Ectodermal cell (in vitro differentiated cells): Measurements from ENCODE around the gene PIK3CD. TPM values are rescaled to one million over a fixed set of nuclear protein-coding genes. Genes with fewer than 3 reads are reported as not detected.
A peak's percentile ranks its signal among the peaks of the same experiment; 100 is the strongest.

Source experiments
- H3K27ac ChIP-seq: 2 replicates; pipeline ENCODE4 v1.7.0; 2013; ENCODE audit warnings: mild to moderate bottlenecking, low read depth, low read length; ENCODE audit not compliant: insufficient read depth, poor library complexity, severe bottlenecking
- H3K27me3 ChIP-seq: 2 replicates; pipeline ENCODE4 v1.7.0; 2013; ENCODE audit warnings: mild to moderate bottlenecking, low read length; ENCODE audit not compliant: insufficient read depth, control insufficient read depth, poor library complexity, severe bottlenecking
- H3K36me3 ChIP-seq: one replicate; pipeline ENCODE4 v1.7.0; 2013; ENCODE audit warnings: low read length; ENCODE audit not compliant: control insufficient read depth, insufficient read depth
- H3K4me1 ChIP-seq: one replicate; pipeline ENCODE4 v1.7.0; 2013; ENCODE audit warnings: low read length; ENCODE audit not compliant: control insufficient read depth, insufficient read depth
- H3K4me3 ChIP-seq: 2 replicates; pipeline ENCODE4 v1.7.0; 2013; ENCODE audit warnings: low read depth, low read length, control low read depth; ENCODE audit not compliant: insufficient read depth
- H3K9me3 ChIP-seq: 2 replicates; pipeline ENCODE4 v1.7.0; 2013; ENCODE audit warnings: mild to moderate bottlenecking, low read length, moderate library complexity; ENCODE audit not compliant: control insufficient read depth
- WGBS, 2 experiments: methylation state at CpG; one replicate each; pipeline ENCODE4 v1.1.7; 2013; ENCODE audit warnings: missing lambda C conversion rate in 2 of 2; 5-methylcytosine and 5-hydroxymethylcytosine counted together
- polyA plus RNA-seq, 4 experiments: library from polyadenylated mRNA; stranded (reverse); fragments of 50-300 nt; gene quantifications; one replicate each; pipeline ENCODE4 v1.2.3, GENCODE V29; 2013

The PIK3CD gene
- polyA plus RNA-seq (2013, experiment 1 of 4): 5.2 TPM
- polyA plus RNA-seq (2013, experiment 2 of 4): 6.6 TPM
- polyA plus RNA-seq (2013, experiment 3 of 4): 5.0 TPM
- polyA plus RNA-seq (2013, experiment 4 of 4): 5.2 TPM

DNA sequence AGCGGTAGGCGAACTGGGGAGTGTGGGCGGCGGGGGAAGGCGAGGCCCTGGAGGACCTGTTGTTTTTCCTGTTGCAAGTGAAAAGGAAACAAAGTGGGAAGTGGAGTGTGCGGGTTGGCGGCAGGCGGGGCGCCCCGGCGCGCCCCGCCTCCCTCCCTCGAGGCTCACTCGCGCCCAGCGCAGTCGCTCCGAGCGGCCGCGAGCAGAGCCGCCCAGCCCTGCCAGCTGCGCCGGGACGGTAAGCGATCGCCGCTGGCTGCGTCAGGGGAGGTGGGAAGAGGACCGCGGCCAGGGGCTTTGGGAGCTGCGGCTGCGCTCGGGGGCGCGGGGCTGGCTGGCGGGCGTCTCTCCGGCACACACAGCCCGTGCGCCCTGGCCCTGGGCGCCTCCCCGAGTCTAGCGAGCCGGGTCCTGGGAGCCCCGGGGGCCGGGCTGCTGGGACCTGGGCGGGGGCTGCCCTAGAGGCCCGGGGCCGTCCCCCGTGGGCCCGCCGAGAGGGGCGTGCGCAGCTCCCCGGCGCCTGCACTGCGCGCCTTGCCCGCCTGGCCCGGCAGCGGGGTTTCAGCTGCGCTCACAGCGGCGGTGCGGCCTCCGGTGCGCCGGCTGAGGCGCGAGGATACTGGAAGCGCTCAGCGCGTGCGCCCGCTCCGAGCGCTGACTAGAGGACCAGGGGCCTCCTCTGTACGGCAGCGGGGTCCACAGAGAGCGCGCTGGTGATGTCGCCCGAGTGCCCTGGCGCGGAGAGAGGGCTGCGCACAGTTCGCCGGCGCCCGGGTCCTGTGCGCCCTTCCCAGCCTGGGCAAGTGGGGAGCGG, at the start of gene PIK3CD:
TSS of gene PIK3CD (plus strand) at position 167 of the 814 bp plus-strand sequence. CDS start 58,725 bp downstream, outside the sequence.
- Histone ChIP-seq H3K4me3 (peak within 1 kb of the TSS; percentile 46), H3K36me3 (no peaks in the 10 kb centered on the region), H3K9me3 (no peaks in the 10 kb centered on the region), H3K27ac (no peak within 1 kb of the TSS), H3K27me3 (peaks cover 51% of the 10 kb centered on the region), H3K4me1 (peaks cover 3% of the 10 kb centered on the region)
- 0% methylated on average over 94 of the region's 94 CpGs for WGBS, 2 experiments

DNA sequence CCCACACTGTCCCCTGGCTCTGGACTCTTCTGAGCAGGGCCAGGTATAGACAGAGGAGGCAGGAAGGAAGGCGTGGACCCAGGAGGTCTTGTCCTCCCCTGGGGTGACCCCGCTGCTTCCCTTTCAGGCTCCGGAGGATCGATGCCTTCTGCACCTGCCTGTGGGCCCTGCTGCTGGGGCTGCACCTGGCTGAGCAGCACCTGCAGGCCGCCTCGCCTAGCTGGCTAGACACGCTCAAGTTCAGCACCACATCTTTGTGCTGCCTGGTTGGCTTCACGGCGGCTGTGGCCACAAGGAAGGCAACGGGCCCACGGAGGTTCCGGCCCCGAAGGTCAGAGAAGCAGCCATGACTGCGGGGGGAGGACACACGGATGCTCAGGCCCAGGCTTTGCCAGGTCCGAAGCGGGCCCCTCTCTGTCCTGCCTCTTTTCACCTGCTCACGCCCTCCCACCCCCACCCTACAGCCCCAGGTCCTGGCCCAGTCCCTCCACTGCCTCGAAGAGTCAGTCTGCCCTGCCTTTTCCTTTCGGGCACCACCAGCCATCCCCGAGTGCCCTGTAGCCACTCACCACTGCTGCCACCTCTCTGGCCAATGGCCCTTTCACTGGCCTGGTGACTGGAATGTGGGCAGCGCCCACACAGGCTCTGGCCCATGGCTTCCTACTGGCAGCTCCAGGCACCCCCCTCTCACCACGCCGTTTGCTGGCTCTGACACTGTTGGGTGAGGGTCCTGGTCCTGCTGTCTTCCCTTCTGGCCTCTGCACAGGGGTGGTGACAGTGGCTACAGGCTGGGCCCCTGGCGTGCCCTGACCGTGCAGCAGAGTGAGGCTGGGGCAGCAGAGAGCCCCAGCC, 49.4 kb upstream of the PIK3CD start:
- H3K36me3 ChIP-seq: peaks cover 9% of the 10 kb centered on the region
- no peak overlapping the region for H3K4me3 ChIP-seq
- no peak overlapping the region for H3K27ac ChIP-seq
- WGBS, 2 experiments: 94 to 95% methylated on average over 26 of the region's 26 CpGs
- H3K4me1 ChIP-seq: no peaks in the 10 kb centered on the region
- no peaks in the 10 kb centered on the region for H3K27me3 ChIP-seq
- no peaks in the 10 kb centered on the region for H3K9me3 ChIP-seq

- Histone ChIP-seq H3K4me3 (no peak overlapping the region), H3K27ac (no peak overlapping the region), H3K36me3 (peaks cover 9% of the 10 kb centered on the region), H3K9me3 (no peaks in the 10 kb centered on the region), H3K27me3 (no peaks in the 10 kb centered on the region), H3K4me1 (no peaks in the 10 kb centered on the region)
- WGBS, 2 experiments: 93 to 94% methylated on average over 9 of the region's 9 CpGs
Observed at GRCh38 chr1:9602794-9603167, 48.8 kb upstream of the PIK3CD start.

DNA sequence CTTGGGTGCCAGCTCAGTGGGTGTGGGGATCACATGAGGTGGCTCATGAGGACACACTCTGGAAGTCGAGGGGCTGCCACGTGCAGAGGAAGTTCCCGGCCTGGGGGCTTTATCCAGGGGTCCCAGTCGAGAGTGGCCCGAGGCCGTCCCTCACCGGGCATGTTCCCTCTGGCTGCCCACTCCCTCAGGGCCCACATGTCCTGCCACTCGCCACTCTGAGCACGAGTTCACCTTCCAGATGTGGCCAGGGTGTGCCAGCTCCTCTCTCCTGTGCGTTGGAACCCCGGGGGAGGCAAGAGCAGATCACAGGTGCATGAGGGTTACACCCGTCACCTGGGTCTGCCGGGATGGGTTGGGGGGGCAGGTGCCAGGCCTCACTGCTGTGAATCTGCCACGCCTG, 48.2 kb upstream of the PIK3CD start:
- Histone ChIP-seq H3K27me3 (no peaks in the 10 kb centered on the region), H3K27ac (no peak overlapping the region), H3K4me3 (no peak overlapping the region), H3K9me3 (no peaks in the 10 kb centered on the region), H3K4me1 (no peaks in the 10 kb centered on the region), H3K36me3 (peaks cover 9% of the 10 kb centered on the region)
- WGBS, 2 experiments: 92 to 95% methylated on average over 14 of the region's 14 CpGs

- peaks cover 10% of the 10 kb centered on the region for H3K36me3 ChIP-seq
- H3K27ac ChIP-seq: no peak overlapping the region
- no peaks in the 10 kb centered on the region for H3K27me3 ChIP-seq
- 96% methylated on average over 42 of the region's 42 CpGs for WGBS, 2 experiments
- H3K9me3 ChIP-seq: no peaks in the 10 kb centered on the region
- no peak overlapping the region for H3K4me3 ChIP-seq
- H3K4me1 ChIP-seq: no peaks in the 10 kb centered on the region
Observed at GRCh38 chr1:9603766-9604753, 47.5 kb upstream of the PIK3CD start.

GRCh38 chr1:9604836-9605235, 46.7 kb upstream of the PIK3CD start:
- Histone ChIP-seq H3K4me1 (no peaks in the 10 kb centered on the region), H3K9me3 (no peaks in the 10 kb centered on the region), H3K4me3 (no peak overlapping the region), H3K27ac (no peak overlapping the region), H3K27me3 (no peaks in the 10 kb centered on the region), H3K36me3 (peaks cover 12% of the 10 kb centered on the region)
- WGBS, 2 experiments: 94 to 95% methylated on average over 15 of the region's 15 CpGs

DNA sequence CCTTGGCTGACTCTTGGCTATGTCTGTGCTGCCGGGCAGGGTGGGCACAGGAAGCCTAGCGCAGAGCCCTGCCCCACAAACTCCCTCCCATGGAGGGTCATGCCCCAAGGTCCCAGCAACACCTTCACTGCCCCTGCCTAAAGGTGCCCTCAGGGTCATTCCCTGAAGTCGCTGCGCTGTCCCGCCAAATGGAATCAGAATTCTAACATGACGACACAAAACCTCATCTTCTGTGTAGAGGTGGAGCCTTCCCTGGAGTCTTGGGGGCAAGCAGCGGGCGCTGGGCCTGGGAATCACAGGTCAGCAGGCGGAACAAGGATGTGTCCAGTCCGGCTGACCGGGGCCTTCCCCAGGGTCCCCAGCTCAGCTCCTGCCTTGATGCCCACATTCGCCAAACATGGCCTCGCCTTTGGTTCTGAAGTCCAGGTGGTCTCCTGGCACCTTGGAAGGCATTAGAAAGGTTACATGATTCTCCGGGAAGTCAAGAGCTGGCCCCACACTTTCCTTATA, 45.5 kb upstream of the PIK3CD start:
- H3K36me3 ChIP-seq: peaks cover 17% of the 10 kb centered on the region

DNA sequence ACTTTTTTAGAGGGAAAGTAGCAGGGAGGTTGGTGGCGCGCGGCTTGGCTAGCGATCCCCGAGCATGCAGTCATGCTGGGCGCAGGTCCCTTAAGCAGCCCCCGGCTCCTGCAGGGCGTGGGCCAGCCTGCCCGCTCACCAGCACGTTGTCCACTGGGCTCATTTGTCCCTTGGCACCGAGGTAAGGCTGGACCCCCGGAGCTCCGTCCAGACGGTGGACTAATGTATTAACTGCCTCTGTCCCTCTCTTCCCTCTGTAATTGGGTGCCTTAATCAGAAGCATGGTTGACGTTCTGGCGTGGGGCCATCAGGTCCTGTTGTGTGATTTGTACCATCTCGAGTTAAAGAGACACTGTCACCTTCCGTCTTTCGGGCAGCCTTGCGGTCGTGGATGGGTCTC, 45.1 kb upstream of the PIK3CD start:
- Histone ChIP-seq H3K4me1 (no peaks in the 10 kb centered on the region), H3K4me3 (no peak overlapping the region), H3K36me3 (peaks cover 17% of the 10 kb centered on the region), H3K27me3 (no peaks in the 10 kb centered on the region), H3K9me3 (no peaks in the 10 kb centered on the region), H3K27ac (no peak overlapping the region)
- 94 to 95% methylated on average over 21 of the region's 21 CpGs for WGBS, 2 experiments

More for the DNA sequence above, 45.5 kb upstream of the PIK3CD start:
- Histone ChIP-seq H3K27me3 (no peaks in the 10 kb centered on the region), H3K9me3 (no peaks in the 10 kb centered on the region), H3K27ac (no peak overlapping the region), H3K4me1 (no peaks in the 10 kb centered on the region), H3K4me3 (no peak overlapping the region)
- WGBS, 2 experiments: 96 to 97% methylated on average over 14 of the region's 14 CpGs

DNA sequence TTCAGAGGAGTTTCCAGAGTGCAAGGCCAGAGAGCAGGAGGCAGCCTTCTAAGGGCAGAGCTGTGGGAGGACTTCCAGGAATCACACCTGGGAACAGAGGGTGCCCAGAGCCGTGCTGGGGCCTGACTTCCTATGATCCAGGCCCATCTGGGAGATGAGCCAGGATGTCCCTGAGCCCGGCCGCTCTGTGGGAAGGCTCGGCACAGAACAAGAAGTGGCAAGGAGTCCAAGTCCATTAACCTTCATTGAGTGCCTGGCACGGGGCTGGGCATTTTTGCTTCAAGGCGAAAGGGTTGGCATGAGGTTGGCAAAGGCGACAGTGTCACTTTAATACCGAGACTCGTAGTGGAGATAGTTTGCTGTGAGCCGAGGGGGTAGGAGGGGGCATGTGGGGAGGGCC, 44.6 kb upstream of the PIK3CD start:
- H3K27ac ChIP-seq: no peak overlapping the region
- H3K9me3 ChIP-seq: no peaks in the 10 kb centered on the region
- WGBS, 2 experiments: 95 to 96% methylated on average over 10 of the region's 10 CpGs
- no peaks in the 10 kb centered on the region for H3K27me3 ChIP-seq
- H3K4me3 ChIP-seq: no peak overlapping the region
- H3K4me1 ChIP-seq: no peaks in the 10 kb centered on the region
- peaks cover 15% of the 10 kb centered on the region for H3K36me3 ChIP-seq
